Mesothelial cell of epicardium (in vitro differentiated cells): ENCODE results near the gene DHRSX. TPM values are rescaled to one million over a fixed set of nuclear protein-coding genes. Genes with fewer than 3 reads are reported as not detected.

ENCODE experiments used
- DNase-seq, 2 experiments: peaks; one replicate each; pipeline ENCODE4 v3.0.0; 2021; ENCODE audit warnings: low spot score in 2 of 2; ENCODE audit not compliant: unreplicated experiment in 2 of 2
- H3K27ac Mint-ChIP-seq: 2 replicates; pipeline ENCODE4 v1.8.0; 2021; ENCODE audit warnings: mixed read lengths
- H3K27me3 Mint-ChIP-seq: 2 replicates; pipeline ENCODE4 v1.8.0; 2021; ENCODE audit warnings: low read depth, mixed read lengths
- H3K36me3 Mint-ChIP-seq: 2 replicates; pipeline ENCODE4 v1.8.0; 2021; ENCODE audit warnings: mixed read lengths
- H3K4me1 Mint-ChIP-seq: 2 replicates; pipeline ENCODE4 v1.8.0; 2021; ENCODE audit warnings: mixed read lengths
- H3K4me3 Mint-ChIP-seq: 2 replicates; pipeline ENCODE4 v1.8.0; 2021; ENCODE audit warnings: mild to moderate bottlenecking, moderate library complexity, mixed read lengths
- H3K9me3 Mint-ChIP-seq: 2 replicates; pipeline ENCODE4 v1.8.0; 2021; ENCODE audit warnings: mixed read lengths
- total RNA-seq: library from RNA; stranded (reverse); gene quantifications from 3 replicates; pipeline ENCODE4 v1.2.1, GENCODE V29; 2021
- TF ChIP-seq, protein P1 (sequence below): fragments of 200-600 bp; sonication (generic); IDR thresholded peaks from one replicate; pipeline ENCODE4 v1.5.0; 2021; ENCODE audit warnings: antibody characterized with exemption; ENCODE audit not compliant: unreplicated experiment

The DHRSX gene
- total RNA-seq, 1 donor from 2014 or later, result 43.5 TPM

DNA sequence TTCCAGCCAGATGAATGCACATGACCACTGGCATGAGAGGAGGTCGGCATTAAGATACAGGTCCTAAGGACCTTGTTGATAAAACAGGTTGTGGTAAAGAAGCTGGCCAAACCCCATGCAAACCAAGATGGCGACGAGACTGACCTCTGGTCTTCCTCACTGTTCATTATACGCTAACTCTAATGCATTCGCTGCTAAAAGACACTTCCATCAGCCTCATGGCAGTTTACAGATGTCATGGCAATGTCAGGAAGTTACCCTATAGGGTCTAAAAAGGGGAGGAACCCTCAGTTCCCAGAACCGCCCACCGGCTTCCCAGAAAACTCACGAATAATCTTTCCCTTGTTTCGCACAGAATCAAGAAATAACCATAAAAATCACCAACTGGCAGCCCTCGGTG is 182.4 kb downstream of the DHRSX start:
- H3K36me3 Mint-ChIP-seq, result peaks cover 16% of the 10 kb centered on the region
- peaks cover 14% of the 10 kb centered on the region for H3K4me1 Mint-ChIP-seq
- H3K27ac Mint-ChIP-seq, result no peak overlapping the region
- H3K4me3 Mint-ChIP-seq, result no peak overlapping the region
- no peaks in the 10 kb centered on the region for H3K9me3 Mint-ChIP-seq
- no peak for DNase-seq
- no peaks in the 10 kb centered on the region for H3K27me3 Mint-ChIP-seq
- TF ChIP-seq, protein P1, sequence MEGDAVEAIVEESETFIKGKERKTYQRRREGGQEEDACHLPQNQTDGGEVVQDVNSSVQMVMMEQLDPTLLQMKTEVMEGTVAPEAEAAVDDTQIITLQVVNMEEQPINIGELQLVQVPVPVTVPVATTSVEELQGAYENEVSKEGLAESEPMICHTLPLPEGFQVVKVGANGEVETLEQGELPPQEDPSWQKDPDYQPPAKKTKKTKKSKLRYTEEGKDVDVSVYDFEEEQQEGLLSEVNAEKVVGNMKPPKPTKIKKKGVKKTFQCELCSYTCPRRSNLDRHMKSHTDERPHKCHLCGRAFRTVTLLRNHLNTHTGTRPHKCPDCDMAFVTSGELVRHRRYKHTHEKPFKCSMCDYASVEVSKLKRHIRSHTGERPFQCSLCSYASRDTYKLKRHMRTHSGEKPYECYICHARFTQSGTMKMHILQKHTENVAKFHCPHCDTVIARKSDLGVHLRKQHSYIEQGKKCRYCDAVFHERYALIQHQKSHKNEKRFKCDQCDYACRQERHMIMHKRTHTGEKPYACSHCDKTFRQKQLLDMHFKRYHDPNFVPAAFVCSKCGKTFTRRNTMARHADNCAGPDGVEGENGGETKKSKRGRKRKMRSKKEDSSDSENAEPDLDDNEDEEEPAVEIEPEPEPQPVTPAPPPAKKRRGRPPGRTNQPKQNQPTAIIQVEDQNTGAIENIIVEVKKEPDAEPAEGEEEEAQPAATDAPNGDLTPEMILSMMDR, result no peak

DNA sequence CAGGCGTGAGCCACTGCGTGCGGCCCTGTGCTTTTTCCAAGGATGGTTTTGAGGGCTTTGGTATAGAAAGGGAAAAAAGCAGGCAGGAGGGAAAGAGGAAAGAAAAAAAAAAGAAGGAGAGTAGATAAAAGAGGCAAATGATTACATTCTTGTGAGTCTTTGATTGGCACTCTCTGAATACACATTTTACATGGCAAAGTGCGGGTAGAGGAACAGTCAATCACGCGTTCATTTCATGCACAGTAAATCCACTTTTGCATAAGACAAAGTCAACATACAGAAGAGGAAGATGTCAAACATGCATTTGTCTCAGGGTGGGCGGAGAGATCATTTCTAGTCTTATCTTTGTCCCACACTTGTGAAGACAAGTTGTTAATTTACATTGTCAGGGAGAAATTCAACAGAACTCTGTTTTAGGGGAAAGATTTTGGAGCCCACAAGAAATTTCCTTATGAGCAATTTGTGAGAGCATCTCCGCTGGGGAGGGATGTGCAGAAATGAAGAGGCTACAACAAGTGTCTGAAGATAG is 183.2 kb downstream of the DHRSX start:
- TF ChIP-seq, protein P1, result no peak
- Mint-ChIP-seq H3K36me3 (peaks cover 10% of the 10 kb centered on the region), H3K4me3 (no peak overlapping the region), H3K4me1 (peaks cover 14% of the 10 kb centered on the region), H3K27me3 (no peaks in the 10 kb centered on the region), H3K9me3 (no peaks in the 10 kb centered on the region), H3K27ac (no peak overlapping the region)
- no peak for DNase-seq

DNA sequence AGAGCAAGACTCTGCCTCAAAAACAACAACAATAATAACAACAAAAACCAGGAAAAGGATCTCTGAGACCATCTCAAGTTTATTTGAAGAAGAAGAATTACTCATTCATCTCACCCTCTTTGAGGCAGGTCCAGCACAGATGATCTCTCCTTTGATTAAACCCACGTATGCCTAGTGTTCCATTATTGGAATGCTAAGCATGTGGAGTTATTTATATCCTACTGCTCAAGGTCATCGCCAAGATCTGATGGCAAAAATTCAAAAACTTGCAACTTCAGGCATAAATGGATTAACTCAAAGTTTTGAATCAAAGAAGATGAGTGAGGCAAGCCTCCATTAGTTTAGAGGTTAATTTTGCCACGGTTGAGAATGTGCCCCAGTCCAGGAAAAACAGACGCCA is 184.2 kb downstream of the DHRSX start:
- H3K27me3 Mint-ChIP-seq, result no peaks in the 10 kb centered on the region
- H3K4me3 Mint-ChIP-seq, result no peak overlapping the region
- no peaks in the 10 kb centered on the region for H3K9me3 Mint-ChIP-seq
- H3K36me3 Mint-ChIP-seq, result peaks cover 14% of the 10 kb centered on the region
- H3K4me1 Mint-ChIP-seq, result peaks cover 15% of the 10 kb centered on the region
- no peak for DNase-seq
- TF ChIP-seq, protein P1, result no peak
- no peak overlapping the region for H3K27ac Mint-ChIP-seq

DNA sequence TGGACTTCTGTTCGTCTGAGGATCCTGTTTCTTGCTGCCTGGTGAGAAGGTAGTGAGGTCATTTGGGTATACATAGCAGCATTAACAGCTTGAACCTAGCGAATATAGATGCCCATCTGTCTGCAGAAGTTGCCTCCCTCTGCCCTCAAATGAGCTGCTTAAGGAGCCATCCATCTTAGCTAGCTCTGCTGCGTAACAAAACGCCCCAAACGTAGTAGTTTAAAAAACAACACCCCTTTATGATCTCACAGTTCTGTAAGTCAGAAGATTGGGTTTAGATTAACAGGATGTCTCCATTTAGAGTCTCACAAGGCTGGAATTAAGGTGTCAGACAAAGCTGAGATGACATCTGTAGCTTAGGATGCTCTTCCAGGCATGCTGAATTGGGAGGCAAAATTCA is 185.3 kb downstream of the DHRSX start:
- H3K9me3 Mint-ChIP-seq, result no peaks in the 10 kb centered on the region
- no peak for DNase-seq
- H3K27ac Mint-ChIP-seq, result no peak overlapping the region
- no peaks in the 10 kb centered on the region for H3K27me3 Mint-ChIP-seq
- TF ChIP-seq, protein P1, result no peak
- no peak overlapping the region for H3K4me3 Mint-ChIP-seq
- peaks cover 13% of the 10 kb centered on the region for H3K4me1 Mint-ChIP-seq
- peaks cover 20% of the 10 kb centered on the region for H3K36me3 Mint-ChIP-seq

DNA sequence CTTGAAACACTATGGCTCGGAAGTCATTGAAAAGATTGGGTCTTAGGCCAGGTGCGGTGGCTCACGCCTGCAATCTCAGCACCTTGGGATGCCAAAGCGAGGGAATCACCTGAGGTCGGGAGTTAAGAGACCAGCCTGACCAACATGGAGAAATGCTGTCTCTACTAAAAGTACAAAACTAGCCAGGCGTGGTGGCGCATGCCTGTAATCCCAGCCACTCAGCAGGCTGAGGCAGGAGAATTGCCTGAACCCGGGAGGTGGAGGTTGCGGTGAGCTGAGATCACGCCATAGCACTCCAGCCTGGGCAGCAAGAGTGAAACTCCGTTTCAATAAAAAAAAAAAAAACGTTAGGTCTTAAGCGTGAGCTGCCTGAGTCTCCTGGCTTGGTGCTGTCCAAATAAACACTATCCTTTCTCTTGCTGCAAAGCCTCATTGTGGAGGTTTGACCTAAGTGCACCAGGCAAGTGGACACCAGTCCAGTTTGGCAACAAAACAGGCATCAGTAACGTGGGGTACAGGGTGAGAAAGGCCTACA is 185.9 kb downstream of the DHRSX start:
- H3K27ac Mint-ChIP-seq, result no peak overlapping the region

More for the DNA sequence above, 185.9 kb downstream of the DHRSX start:
- Mint-ChIP-seq H3K4me3 (no peak overlapping the region), H3K36me3 (peaks cover 22% of the 10 kb centered on the region), H3K4me1 (peaks cover 13% of the 10 kb centered on the region), H3K9me3 (no peaks in the 10 kb centered on the region), H3K27me3 (no peaks in the 10 kb centered on the region)
- TF ChIP-seq, protein P1, result no peak
- no peak for DNase-seq
